ENCODE data around the gene ISM2.

DNA sequence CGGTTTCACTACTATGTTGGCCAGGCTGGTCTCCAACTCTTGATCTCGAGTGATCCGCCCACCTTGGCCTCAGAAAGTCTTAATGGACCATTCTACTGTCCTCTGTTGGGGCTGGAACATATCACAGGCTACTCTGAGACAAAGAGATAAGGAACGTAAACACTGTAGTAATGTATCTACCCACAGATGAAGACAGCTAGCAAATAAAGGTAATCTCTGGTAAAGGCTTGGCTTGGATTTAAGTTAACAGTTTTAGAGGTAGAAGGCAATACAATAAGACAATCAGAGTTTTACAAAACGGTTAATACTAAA lies 44.6 kb upstream of the ISM2 start:
- no peak for TF ChIP-seq CTCF (conservative IDR thresholded peaks at IDR 0.05 in 1 of 2, IDR thresholded peaks at IDR 0.05 in 1 of 2; ENCODE audit: extremely low read depth in 1 of 2, insufficient read depth in 1 of 2, low read depth in 1 of 2, low read length in 2 of 2)
- TF ChIP-seq EZH2 (IDR thresholded peaks at IDR 0.05; ENCODE audit: borderline replicate concordance, low read length): no peak

Measured in mammary epithelial cell (primary cell).